HEK293 (cell line): ENCODE results near the gene USP24.

Experiments
- CTCF ChIA-PET: fragments of 350-600 bp; formaldehyde crosslinking; extraction: SDS; loops from one replicate; lab custom pipeline; 2021; ENCODE audit warnings: antibody characterized with exemption; lab: Yijun Ruan, JAX
- POLR2A ChIA-PET: fragments of 300-600 bp; formaldehyde crosslinking; extraction: SDS; loops from one replicate; lab custom pipeline; 2020; ENCODE audit warnings: antibody characterized with exemption, inconsistent platforms; lab: Yijun Ruan, JAX
- H3K27ac ChIP-seq: fragments of 200-500 bp; sonication (Bioruptor generic); 2 replicates; pipeline ENCODE4 v1.5.1; 2014; ENCODE audit warnings: low read depth, low read length, control low read depth, inconsistent platforms; ENCODE audit errors: extremely low read depth
- H3K36me3 ChIP-seq, 2 experiments: fragments of 200-500 bp in 1 of 2; sonication (Bioruptor generic) in 1 of 2; 1 replicate in 1 of 2; 2 replicates in 1 of 2; pipeline ENCODE4 v1.5.1; 2014 to 2017; ENCODE audit warnings: inconsistent platforms in 2 of 2, low read length in 2 of 2; ENCODE audit not compliant: control insufficient read depth in 2 of 2, insufficient read depth in 1 of 2
- H3K4me1 ChIP-seq: fragments of 200-500 bp; sonication (Bioruptor generic); 2 replicates; pipeline ENCODE4 v1.5.1; 2014; ENCODE audit warnings: mild to moderate bottlenecking, low read length, inconsistent platforms; ENCODE audit not compliant: control insufficient read depth, insufficient read depth
- H3K4me3 ChIP-seq: 2 replicates; pipeline ENCODE4 v1.5.1; 2011; ENCODE audit warnings: low read depth, mild to moderate bottlenecking, control low read depth, low read length, moderate library complexity
- H3K9me3 ChIP-seq: fragments of 200-500 bp; sonication (Bioruptor generic); 2 replicates; pipeline ENCODE4 v1.5.1; 2014; ENCODE audit warnings: low read depth, low read length, inconsistent platforms; ENCODE audit not compliant: control insufficient read depth, insufficient read depth
- FEZF1 ChIP-seq: fragments of 450-650 bp; formaldehyde crosslinking; IDR thresholded peaks from 2 replicates; pipeline ENCODE4 v1.5.1; 2016; ENCODE audit warnings: missing biosample characterization, missing genetic modification characterization
- OSR2 ChIP-seq: fragments of 450-650 bp; formaldehyde crosslinking; IDR thresholded peaks from 2 replicates; pipeline ENCODE4 v1.5.1; 2016; ENCODE audit warnings: missing biosample characterization, missing genetic modification characterization
- PRDM10 ChIP-seq: fragments of 450-650 bp; formaldehyde crosslinking; IDR thresholded peaks from 2 replicates; pipeline ENCODE4 v1.5.1; 2016; ENCODE audit warnings: missing biosample characterization, missing genetic modification characterization
- SCRT1 ChIP-seq: fragments of 450-650 bp; formaldehyde crosslinking; IDR thresholded peaks from 2 replicates; pipeline ENCODE4 v1.5.1; 2016; ENCODE audit warnings: missing biosample characterization, missing genetic modification characterization, borderline replicate concordance
- SP3 ChIP-seq: fragments of 450-650 bp; formaldehyde crosslinking; IDR thresholded peaks from 2 replicates; pipeline ENCODE4 v1.5.1; 2016; ENCODE audit warnings: missing biosample characterization, missing genetic modification characterization
- ZBTB17 ChIP-seq: fragments of 450-650 bp; formaldehyde crosslinking; IDR thresholded peaks from 2 replicates; pipeline ENCODE4 v1.5.1; 2016; ENCODE audit warnings: missing biosample characterization, missing genetic modification characterization
- ZBTB21 ChIP-seq: fragments of 450-650 bp; formaldehyde crosslinking; IDR thresholded peaks from 2 replicates; pipeline ENCODE4 v1.5.1; 2017; ENCODE audit warnings: missing biosample characterization, missing genetic modification characterization
- ZEB2 ChIP-seq: fragments of 450-650 bp; formaldehyde crosslinking; IDR thresholded peaks from 2 replicates; pipeline ENCODE4 v1.5.1; 2016; ENCODE audit warnings: missing biosample characterization, missing genetic modification characterization
- ZNF175 ChIP-seq: fragments of 450-650 bp; formaldehyde crosslinking; IDR thresholded peaks from 2 replicates; pipeline ENCODE4 v1.5.1; 2016; ENCODE audit warnings: missing biosample characterization, missing genetic modification characterization
- ZNF239 ChIP-seq: fragments of 450-650 bp; formaldehyde crosslinking; IDR thresholded peaks from 2 replicates; pipeline ENCODE4 v1.5.1; 2016; ENCODE audit warnings: missing biosample characterization, missing genetic modification characterization
- ZNF335 ChIP-seq: fragments of 450-650 bp; formaldehyde crosslinking; conservative IDR thresholded peaks from 2 replicates; pipeline ENCODE4 v1.5.1; 2016; ENCODE audit warnings: missing biosample characterization, missing genetic modification characterization
- ZNF366 ChIP-seq: fragments of 450-650 bp; formaldehyde crosslinking; conservative IDR thresholded peaks from 2 replicates; pipeline ENCODE4 v1.5.1; 2016; ENCODE audit warnings: missing biosample characterization, missing genetic modification characterization
- ZNF610 ChIP-seq: fragments of 450-650 bp; formaldehyde crosslinking; IDR thresholded peaks from 2 replicates; pipeline ENCODE4 v1.5.1; 2016; ENCODE audit warnings: missing biosample characterization, missing genetic modification characterization, borderline replicate concordance
- ZNF677 ChIP-seq: fragments of 450-650 bp; IDR thresholded peaks from 2 replicates; pipeline ENCODE4 v1.5.0; 2018; ENCODE audit warnings: missing biosample characterization, mild to moderate bottlenecking, missing genetic modification characterization, moderate library complexity
- ZNF776 ChIP-seq: fragments of 450-650 bp; formaldehyde crosslinking; IDR thresholded peaks from 2 replicates; pipeline ENCODE4 v1.5.0; 2017; ENCODE audit warnings: missing biosample characterization, missing genetic modification characterization, borderline replicate concordance
- TF ChIP-seq, protein P1 (sequence below): fragments of 450-650 bp; formaldehyde crosslinking; IDR thresholded peaks from 2 replicates; pipeline ENCODE4 v1.5.1; 2017; ENCODE audit warnings: missing biosample characterization, missing genetic modification characterization
- TF ChIP-seq, protein P2 (sequence below): fragments of 450-650 bp; formaldehyde crosslinking; IDR thresholded peaks from 2 replicates; pipeline ENCODE4 v1.5.1; 2016; ENCODE audit warnings: missing biosample characterization, missing genetic modification characterization, borderline replicate concordance

USP24 gene

GRCh38 chr1:55222152-55222551, 7.0 kb upstream of the USP24 start:
- Histone ChIP-seq H3K36me3 (no peaks in the 10 kb centered on the region), H3K4me1 (peaks cover 4% of the 10 kb centered on the region; the same call in 1 of the 2 replicates), H3K4me3 (no peak overlapping the region), H3K9me3 (no peaks in the 10 kb centered on the region), H3K27ac (no peak overlapping the region)
- ChIA-PET CTCF (interaction anchor here (0.6 to 0.8 kb wide), 2 partner anchors 17 to 56 kb away, joined by 3 to 4 read pairs; no protein-coding TSS in a partner anchor), POLR2A (no interaction called here)
- TF ChIP-seq SCRT1 (tag by site-specific recombination) (peak; percentile 64; the same call in 1 of the 2 replicates), ZNF776 (no peak)

GRCh38 chr1:55217226-55217986, 2.2 kb upstream of the USP24 start:
- no peaks in the 10 kb centered on the region for H3K9me3 ChIP-seq
- no peaks in the 10 kb centered on the region for H3K36me3 ChIP-seq
- CTCF ChIA-PET: interaction anchor here (0.7 kb wide), 1 partner anchor 61 kb away, joined by 4 read pairs; no protein-coding TSS in a partner anchor
- peak; percentile 39; the same call in 1 of the 2 replicates for TF ChIP-seq ZBTB17 (tag by site-specific recombination)
- no peak for TF ChIP-seq ZNF610
- TF ChIP-seq ZNF366 (tag by site-specific recombination): 0 out of 2 replicates have a peak, but pooled peaks have one; percentile 43
- TF ChIP-seq ZNF239: no peak
- TF ChIP-seq PRDM10 (tag by site-specific recombination): 0 out of 2 replicates have a peak, but pooled peaks have one; percentile 18
- TF ChIP-seq FEZF1 (tag by site-specific recombination): peak; percentile 79
- 0 out of 2 replicates have a peak, but pooled peaks have one; percentile 28 for TF ChIP-seq ZEB2
- TF ChIP-seq OSR2: peak; percentile 71
- TF ChIP-seq SP3: no peak
- TF ChIP-seq, protein P1, sequence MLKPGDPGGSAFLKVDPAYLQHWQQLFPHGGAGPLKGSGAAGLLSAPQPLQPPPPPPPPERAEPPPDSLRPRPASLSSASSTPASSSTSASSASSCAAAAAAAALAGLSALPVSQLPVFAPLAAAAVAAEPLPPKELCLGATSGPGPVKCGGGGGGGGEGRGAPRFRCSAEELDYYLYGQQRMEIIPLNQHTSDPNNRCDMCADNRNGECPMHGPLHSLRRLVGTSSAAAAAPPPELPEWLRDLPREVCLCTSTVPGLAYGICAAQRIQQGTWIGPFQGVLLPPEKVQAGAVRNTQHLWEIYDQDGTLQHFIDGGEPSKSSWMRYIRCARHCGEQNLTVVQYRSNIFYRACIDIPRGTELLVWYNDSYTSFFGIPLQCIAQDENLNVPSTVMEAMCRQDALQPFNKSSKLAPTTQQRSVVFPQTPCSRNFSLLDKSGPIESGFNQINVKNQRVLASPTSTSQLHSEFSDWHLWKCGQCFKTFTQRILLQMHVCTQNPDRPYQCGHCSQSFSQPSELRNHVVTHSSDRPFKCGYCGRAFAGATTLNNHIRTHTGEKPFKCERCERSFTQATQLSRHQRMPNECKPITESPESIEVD (tag by site-specific recombination): peak; percentile 34; the same call in 1 of the 2 replicates
- TF ChIP-seq ZNF175 (tag by site-specific recombination): no peak
- 0 out of 2 replicates have a peak, but pooled peaks have one; percentile 28 for TF ChIP-seq ZNF335 (tag by site-specific recombination)
- TF ChIP-seq ZBTB21 (tag by site-specific recombination): no peak
- no peak for TF ChIP-seq ZNF677
- TF ChIP-seq, protein P2, sequence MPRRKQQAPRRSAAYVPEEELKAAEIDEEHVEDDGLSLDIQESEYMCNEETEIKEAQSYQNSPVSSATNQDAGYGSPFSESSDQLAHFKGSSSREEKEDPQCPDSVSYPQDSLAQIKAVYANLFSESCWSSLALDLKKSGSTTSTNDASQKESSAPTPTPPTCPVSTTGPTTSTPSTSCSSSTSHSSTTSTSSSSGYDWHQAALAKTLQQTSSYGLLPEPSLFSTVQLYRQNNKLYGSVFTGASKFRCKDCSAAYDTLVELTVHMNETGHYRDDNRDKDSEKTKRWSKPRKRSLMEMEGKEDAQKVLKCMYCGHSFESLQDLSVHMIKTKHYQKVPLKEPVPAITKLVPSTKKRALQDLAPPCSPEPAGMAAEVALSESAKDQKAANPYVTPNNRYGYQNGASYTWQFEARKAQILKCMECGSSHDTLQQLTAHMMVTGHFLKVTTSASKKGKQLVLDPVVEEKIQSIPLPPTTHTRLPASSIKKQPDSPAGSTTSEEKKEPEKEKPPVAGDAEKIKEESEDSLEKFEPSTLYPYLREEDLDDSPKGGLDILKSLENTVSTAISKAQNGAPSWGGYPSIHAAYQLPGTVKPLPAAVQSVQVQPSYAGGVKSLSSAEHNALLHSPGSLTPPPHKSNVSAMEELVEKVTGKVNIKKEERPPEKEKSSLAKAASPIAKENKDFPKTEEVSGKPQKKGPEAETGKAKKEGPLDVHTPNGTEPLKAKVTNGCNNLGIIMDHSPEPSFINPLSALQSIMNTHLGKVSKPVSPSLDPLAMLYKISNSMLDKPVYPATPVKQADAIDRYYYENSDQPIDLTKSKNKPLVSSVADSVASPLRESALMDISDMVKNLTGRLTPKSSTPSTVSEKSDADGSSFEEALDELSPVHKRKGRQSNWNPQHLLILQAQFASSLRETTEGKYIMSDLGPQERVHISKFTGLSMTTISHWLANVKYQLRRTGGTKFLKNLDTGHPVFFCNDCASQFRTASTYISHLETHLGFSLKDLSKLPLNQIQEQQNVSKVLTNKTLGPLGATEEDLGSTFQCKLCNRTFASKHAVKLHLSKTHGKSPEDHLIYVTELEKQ (tag by site-specific recombination): no peak
- H3K4me1 ChIP-seq: peaks cover 4% of the 10 kb centered on the region
- no peak overlapping the region for H3K27ac ChIP-seq
- no peak overlapping the region for H3K4me3 ChIP-seq
- POLR2A ChIA-PET: no interaction called here
